Fibroblast of skin of scalp (primary cell): ENCODE data around the gene ASIC1.

Experiments used
- DNase-seq: peaks from one replicate; pipeline ENCODE4 v3.0.0-alpha.2; 2013

Gene ASIC1

DNA sequence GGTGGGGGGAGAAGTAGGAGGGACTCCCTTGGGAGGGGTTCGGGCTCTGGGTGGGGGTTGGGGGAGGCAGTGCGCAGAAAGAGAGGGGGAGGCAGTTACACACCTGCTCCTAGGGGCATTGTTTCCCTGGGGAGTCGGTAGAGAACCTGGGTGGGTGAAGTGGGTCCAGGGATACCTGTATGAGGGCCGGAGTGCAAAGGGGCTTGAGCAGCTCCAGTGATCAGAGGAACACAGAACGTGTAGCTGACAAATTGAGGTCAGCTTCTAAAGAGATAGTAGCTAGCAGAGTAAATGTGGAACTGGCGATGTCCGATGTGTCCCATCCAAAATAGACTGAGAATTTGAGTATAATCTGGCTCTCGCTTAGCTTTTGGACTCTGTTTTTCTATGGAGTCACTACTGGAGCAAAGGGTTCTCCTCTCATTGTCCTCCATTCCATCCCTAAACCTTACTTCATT lies 28.2 kb downstream of the ASIC1 start:
- DNase-seq, result no peak

DNA sequence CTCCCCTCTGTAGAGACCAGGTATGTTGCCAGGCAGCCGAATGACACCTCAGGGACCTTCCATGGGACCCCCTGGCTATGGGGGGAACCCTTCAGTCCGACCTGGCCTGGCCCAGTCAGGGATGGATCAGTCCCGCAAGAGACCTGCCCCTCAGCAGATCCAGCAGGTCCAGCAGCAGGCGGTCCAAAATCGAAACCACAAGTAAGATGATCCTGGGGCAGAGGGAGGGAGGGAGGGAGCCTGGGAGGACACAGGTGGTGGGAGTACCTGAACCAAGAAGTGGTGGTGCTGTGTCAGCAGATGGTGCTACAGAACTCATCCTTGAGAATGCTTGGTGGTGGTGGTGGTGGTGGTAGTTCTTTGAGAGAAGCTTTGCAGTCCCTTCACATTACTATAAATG lies 28.8 kb downstream of the ASIC1 start:
- no peak for DNase-seq

DNA sequence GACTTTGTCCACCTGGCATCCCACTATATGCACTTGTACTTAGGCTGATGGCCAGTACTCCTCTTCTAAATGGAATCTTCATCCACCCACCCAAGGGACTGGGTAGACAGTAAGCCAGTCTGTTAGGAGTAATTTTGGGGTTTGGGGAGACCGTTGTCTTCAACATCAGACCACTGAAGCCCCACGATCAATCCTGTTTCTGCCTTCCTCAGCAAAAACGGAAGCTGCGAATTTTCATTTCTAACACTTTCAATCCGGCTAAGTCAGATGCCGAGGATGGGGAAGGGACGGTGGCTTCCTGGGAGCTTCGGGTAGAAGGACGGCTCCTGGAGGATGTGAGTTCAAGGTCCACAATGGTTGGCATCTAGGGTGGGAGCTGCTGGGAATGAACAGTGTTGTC lies 29.8 kb downstream of the ASIC1 start:
- DNase-seq, result no peak

DNA sequence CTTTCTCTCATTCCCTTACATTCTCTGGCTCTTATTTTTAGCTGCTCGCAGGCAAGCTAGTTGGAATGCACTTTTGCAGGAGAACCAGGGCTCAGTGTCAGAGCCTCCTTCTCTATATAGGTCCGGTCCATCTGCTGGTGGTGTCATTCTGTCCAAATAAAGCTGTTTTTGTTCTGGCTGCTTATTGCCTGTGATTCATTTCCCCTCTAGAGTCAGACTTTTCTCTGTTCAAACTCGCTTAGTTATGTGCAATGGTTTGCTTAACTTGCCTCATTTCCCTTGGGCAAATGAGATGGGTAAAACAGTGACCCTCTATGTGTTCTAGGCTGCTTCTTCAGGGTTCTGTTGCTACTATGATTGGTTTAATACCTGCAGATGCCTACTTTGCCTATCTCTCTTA lies 30.6 kb downstream of the ASIC1 start:
- DNase-seq, result peak; percentile 61

DNA sequence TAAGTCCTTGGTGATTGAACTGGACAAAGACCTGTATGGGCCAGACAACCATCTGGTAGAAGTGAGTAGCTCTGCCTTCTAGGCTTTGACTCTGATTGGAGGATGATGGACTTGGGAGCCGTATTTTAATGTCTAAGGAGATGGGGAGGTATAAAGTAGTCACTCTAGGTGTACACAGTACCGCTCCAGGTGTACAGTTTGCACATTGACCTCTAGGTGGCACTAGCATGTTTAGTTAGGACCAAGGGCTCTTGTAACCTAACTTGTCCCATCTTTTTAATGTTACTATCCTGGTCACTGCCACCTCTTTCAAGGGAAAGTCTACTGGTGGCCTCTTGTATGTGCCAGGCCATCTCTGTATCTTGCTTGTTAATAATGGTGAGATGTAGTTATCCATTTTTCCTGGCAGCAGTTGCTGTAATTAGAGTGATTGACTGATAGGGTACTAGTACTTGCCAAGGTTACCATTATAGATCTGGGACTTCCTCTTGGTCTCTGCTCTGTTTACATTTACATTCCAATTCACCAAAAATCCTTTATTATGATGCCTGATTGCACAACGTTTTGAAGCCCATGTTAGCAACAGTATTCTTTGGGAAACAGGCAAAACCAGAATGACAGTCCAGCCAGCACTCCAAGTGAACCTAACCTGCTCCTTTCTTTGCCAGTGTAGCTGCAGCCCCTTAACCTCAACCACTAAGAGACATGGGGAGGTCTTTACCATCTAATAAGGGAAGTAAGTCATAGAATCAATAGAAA lies 31.4 kb downstream of the ASIC1 start:
- peak; percentile 40 for DNase-seq

DNA sequence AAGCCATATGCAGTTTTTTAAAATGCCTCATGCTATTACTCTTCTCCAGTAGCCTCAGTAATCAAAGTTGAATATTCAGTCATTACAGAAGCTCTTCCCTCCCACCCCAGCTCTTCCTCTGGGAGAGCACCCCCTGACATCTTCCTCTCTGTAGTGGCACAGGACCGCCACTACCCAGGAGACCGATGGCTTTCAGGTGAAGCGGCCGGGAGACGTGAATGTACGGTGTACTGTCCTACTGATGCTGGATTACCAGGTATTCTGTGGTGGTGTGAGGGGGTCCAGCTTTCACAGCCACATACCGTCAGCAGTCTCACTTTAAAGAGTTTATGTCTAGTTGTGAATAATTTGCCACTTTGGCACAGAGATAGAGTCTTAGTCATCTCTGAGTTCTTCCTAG lies 32.3 kb downstream of the ASIC1 start:
- no peak for DNase-seq

DNA sequence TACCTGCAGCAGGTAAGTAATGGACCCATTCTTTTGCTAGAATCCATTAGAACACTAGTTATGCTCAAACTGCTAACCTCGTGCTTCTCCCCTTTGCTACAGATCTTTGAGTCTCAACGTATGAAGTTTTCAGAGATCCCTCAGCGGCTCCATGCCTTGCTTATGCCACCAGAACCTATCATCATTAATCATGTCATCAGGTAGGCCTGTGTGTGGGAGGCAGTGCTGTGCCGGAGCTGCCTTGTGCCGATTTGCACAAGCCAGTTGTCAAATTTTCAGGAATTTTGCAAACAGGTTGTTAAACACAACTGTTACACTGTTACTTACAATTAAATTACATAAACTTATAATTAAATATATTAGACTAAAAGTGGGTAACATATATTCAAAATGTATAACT lies 33.0 kb downstream of the ASIC1 start:
- DNase-seq, result no peak

DNA sequence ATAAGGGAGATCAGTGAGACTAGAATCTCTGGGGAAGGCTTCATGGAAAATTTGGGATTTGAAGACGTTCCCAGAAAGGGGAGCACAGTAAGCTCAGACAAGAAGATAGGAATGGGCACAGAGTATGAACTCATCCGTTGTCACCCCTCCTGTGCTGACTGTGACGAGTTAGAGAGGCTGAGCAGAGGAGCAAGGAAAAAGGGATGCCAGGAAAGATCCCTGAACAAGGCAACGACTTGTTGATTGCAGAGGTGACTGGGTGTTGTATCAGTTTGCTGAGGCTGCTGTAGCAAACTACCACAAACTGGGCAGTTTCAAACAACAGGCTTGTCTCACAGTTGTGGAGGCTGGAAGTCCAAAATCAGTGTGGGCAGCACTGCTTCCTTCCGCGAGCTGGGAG lies 40.6 kb downstream of the ASIC1 start:
- no peak for DNase-seq

DNA sequence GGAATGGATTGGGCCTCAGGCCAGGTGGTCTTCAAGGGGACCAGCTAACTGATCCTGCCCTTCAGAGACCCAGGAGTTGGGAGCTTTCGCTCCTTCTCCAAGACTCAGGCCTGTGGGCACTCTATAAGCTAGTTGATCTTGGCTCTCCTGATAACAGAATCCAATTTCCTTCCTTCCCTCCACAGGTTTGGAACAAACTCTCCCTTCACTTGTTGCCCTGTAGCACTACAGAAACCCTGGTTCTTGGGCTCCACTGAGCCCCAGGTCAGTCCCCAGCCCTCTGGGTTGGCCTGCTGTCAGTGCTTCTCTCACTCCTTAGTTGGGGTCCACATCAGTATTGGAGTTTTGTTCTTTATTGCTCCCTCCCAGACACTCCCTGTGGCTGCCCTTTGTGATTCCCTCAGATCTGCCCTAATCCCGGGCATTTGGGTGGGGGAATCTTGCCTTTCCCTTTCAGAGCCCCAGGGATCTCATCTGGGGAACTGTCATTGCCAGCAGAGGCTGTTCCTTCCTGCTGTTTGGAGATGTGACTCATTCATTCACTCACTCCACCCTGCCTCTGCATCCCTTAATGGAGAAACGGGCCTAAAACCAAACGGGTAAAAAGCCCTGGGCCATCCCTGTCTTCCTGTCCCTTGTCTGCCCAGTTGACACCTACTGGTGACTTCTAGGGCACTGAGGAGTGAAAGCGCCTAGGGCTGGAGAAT lies 42.1 kb downstream of the ASIC1 start:
- peak; percentile 41 for DNase-seq

DNA sequence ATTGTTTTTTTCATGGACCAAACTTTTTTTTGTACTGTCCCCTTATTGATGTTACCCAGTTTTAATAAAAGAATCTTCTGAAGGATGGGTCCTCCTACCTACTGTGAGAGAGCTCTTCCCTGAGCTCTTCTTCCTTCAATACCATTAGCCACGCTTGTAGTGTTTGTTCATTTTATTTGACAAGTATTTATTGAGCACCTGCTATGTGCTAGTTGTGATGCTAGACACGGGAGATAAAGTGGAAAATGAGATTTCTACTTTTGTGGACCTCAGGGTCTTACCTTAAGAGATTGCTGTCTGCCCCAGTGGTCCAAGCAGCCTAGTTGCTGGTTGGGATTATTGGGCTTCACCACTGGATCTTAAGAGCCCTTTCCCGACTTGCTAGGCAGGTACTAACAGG lies 43.2 kb downstream of the ASIC1 start:
- no peak for DNase-seq

DNA sequence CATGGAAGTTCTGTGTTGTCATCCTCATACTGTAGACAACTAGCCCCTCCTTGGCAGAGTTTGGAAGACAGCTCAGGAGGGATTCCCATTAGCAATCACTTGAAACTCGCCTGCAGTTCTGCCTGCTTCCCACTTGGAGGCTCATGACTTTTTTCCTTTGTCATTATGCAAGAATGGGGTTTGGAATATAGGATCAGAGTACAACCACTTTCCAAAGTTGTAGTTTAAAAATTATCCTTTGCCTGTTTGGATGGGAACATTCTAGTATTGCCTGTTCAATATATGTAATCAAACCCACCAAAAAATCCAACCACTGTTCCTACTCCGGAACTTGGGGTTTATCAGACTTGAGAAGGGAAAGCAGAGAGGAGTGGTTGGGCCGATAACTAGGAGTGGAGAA lies 44.3 kb downstream of the ASIC1 start:
- DNase-seq, result peak; percentile 63

DNA sequence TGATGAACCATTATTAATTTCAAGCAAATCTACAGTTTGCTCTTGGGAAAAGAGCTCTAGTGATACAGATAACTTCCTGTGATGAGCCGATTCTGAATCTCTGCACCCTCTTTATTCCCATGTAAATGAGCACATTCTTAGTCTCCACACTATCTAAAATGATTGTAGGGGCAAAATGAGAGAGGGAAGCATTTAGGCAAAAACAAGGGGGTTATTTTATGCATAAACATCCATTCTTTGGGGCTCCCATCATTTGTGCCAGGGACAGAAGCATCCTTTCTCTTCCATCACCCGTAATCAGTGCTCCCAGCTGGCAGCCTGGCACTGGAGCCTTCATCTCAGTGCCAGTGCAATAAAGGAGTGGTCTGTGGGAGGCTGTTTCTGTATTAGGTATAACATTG lies 44.7 kb downstream of the ASIC1 start:
- no peak for DNase-seq

DNA sequence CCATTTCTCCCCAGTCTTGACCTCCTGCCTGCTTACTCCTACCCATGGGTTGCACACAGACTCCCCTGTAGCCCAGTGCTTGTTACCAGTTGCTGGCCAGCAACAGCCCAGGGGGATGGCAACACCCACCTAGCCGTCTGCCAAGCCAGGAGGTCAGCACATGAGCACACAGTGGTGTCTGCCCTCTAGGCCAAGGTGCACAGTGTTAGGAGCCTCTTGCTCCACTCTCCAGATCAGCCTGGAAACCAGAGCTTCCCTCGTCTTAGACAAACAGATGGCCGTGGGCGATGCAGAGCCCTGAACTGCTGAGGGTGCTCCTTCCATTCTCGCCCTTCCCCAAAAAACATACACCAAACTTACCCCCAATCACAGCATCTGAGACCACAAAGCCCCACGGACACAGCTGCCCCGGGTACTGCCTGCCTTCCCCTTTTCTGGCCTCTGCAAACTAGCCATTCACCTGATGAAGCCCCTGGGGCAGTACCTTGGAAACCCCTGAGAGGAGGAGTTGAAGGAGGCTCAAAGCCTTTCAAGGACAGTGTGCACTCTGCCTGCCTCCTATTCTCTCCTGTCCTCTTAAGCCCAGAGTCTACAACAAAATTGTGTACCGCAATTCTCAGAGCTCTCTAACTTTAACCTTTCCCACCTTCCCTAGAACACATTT lies 45.4 kb downstream of the ASIC1 start:
- no peak for DNase-seq

DNA sequence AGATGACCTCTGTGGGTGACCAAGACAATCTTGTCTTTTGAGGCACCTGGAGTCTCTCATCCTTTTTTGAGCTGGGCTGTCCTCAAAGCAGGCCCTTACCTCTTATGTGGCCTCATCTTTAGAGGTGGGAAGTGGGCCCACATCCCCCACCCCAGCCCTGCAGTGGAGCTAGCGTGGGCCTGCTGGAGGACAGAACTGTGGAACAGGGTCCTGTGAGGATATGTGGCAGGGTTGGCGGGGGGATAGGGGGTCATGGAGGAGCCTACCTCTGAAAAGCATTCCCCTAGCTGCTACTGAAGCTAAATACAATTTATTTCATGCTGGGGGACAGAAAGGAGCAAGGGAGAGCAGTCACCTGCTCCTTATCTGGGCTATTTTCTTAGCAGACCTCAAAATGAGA lies 46.0 kb downstream of the ASIC1 start:
- DNase-seq, result no peak

DNA sequence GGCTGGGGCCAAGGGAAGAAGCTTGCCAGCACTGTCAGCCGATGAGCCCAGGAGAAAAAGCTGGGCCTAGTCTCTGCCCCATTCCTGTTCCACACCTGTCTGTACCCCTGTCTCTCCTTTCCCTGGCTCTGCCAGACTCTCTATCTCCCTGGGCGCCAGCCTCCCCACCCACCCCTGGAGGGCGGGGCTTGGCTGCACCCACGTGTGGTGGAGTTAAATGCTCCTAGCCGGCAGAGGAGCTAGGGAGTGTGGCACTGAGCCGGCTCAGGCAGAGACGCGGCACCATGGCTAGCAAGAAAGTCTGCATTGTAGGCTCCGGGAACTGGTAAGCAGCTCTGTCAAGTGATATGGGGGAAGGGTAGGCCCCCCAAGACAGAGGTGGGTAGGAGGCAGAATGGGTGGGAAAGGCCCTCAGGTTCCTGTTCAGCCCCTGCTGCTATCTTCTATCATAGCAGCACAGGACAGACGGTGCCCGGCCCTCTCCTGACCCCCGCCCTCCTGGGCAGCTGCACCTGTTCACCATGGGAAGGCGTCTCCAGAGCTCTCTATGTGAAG lies 46.4 kb downstream of the ASIC1 start, which contains the start of gene GPD1:
Gene GPD1, plus strand, starts transcription at position 242 of the 555 bp plus-strand sequence. Its CDS starts 43 bp downstream, at position 285.
- DNase-seq, result peak; percentile 19

DNA sequence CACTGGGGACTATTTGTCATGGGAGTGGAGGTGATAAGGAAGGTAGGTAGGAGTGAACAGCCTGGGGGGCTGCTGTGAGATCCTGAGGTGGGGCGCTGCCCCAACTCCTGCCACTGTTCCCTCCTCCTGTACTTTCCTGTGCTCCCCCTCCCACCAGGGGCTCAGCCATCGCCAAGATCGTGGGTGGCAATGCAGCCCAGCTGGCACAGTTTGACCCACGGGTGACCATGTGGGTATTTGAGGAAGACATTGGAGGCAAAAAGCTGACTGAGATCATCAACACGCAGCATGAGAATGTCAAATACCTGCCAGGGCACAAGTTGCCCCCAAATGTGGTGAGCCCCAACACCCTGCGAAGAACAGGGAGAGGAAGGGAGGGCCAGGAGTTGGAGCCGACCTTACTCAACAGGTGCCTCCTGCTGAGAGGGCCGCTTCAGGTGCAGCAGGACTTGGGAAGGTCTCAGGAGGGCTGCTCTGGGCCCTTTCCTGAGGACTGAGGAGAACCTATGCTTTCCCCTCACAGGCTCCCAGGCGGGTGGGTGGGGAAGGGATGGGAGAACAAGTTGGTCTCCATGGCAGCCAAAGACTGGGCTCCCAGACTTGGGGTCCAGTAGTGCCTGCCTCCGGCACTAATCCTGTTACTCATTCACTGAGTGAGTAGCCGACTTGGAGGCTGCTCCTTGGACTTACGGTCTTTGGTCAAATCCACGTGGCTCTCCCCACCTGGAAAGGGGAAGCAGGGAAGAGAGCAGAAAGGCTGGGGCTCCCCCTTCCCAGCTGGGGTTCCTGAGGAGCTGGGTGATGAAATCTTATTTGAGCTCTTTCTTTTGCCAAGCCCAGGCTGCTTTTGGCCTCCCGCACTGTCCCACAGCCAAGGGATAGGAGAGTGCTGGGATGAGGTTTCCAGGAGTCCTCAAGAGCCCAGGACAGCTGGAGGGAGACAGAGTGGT lies 47.3 kb downstream of the ASIC1 start:
- no peak for DNase-seq

DNA sequence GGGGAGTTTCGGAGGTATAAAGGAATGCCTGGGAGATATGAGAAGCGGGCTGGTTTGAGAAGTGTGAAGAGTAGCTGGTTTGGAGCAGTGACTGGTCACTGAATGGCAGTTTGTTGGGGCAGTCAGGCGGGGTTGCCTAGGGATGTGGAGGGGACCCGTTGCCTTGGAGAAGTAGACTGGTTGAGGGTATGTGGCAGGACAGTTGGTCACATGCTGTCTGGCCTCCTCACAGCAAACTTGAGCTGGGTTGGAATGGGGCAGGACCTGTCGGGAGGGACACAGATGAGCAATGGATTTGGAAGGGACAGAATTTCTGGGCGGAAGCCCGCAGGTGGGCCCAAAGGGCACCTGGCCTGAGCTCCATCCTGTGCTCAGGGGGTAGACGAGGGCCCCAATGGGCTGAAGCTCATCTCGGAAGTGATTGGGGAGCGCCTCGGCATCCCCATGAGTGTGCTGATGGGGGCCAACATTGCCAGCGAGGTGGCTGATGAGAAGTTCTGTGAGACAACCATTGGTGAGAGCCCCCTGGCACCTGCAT lies 48.6 kb downstream of the ASIC1 start:
- DNase-seq, result no peak

DNA sequence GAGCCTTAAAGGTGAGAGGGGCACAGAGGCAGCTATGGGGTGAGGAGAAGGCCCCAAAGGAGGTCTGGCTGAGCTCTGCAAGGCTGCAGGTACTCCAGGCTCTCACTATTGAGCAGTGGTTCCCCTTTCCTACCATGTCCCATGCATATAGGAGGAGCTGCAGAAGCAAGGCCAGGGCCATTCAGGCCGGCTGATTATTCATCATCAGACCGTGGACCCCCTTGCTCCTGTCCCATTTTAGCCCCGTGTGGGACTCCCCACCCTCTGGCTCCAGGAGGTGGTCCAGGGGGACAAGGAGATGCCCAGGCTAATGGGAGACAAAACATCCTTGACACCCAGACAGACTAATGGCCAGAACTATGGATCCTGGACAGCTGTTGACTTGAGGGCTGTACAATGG lies 49.5 kb downstream of the ASIC1 start:
- no peak for DNase-seq

DNA sequence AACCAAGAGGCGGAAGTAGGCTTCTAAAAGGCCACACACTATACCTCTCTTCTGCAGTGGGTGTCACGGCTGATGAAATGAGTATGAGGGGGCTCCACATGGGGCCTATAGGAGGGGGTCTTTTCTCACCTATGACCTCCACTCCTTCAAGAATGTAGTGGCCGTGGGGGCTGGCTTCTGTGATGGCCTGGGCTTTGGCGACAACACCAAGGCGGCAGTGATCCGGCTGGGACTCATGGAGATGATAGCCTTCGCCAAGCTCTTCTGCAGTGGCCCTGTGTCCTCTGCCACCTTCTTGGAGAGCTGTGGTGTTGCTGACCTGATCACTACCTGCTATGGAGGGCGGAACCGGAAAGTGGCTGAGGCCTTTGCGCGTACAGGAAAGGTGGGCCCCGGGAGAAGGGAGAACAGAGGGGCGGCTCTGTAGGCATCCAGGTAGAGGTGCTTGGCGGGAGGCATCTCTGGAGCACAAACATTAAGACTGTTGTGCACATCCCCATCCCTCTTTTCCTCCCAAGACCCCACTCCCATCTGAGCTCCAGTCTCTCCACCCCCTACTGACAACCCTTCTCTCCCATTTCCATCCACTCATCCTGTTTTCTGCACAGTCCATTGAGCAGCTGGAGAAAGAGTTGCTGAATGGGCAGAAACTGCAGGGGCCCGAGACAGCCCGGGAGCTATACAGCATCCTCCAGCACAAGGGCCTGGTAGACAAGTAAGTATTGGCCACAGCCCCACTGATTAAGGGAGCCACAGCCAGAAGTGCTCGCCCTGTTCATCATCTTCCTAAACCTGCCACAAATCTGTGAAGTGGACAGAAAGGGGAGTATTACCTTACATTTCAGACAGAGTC lies 50.2 kb downstream of the ASIC1 start:
- DNase-seq, result no peak

DNA sequence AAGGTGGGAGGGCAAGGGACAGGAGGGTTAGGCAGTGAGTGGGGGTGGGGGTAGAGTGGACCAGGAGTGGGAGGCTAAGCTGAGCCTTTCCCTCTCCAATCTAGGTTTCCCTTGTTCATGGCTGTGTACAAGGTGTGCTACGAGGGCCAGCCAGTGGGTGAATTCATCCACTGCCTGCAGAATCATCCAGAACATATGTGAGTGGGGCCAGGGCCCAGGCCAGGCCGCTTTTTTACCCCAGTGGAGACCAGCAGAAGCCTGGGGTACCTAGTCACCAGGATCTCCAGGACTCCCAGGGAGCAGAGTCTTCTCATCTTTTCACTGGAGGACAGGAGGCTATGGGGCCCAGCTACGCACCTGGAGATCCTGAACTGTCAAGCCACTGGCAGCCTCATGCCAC lies 51.9 kb downstream of the ASIC1 start:
- DNase-seq, result no peak
